SHP77 treated with DMSO at 0.1 percent for 48 hours (cell line): ENCODE measurements around the gene ACOXL.
"Not testable (repeated sequence)": the region's sequence is repeated elsewhere in the genome, so short reads cannot be mapped to it uniquely, and the experiment has no call there.

Experiments used
- DNase-seq: peaks from one replicate; lab custom pipeline; 2025; lab: John Stamatoyannopoulos, UW

ACOXL gene

GRCh38 chr2:110855841-110856240, 123.5 kb downstream of the ACOXL start:
- DNase-seq: not testable (repeated sequence)

- no peak for DNase-seq
These were observed 125.9 kb downstream of the ACOXL start for GRCh38 chr2:110858135-110858725.

- DNase-seq: no peak
These were observed 126.8 kb downstream of the ACOXL start for GRCh38 chr2:110858993-110859701.

GRCh38 chr2:110860630-110861029, 128.3 kb downstream of the ACOXL start:
- no peak for DNase-seq

- no peak for DNase-seq
These were observed 129.4 kb downstream of the ACOXL start for GRCh38 chr2:110861616-110862260.

GRCh38 chr2:110863726-110864125, 131.4 kb downstream of the ACOXL start:
- DNase-seq: no peak

- DNase-seq: no peak
These were observed 131.8 kb downstream of the ACOXL start for GRCh38 chr2:110864176-110864575.

GRCh38 chr2:110864731-110865130, 132.4 kb downstream of the ACOXL start:
- no peak for DNase-seq

GRCh38 chr2:110865188-110865587, 132.8 kb downstream of the ACOXL start:
- DNase-seq: no peak

- DNase-seq: no peak
These were observed 133.7 kb downstream of the ACOXL start for GRCh38 chr2:110866045-110866444.

- DNase-seq: no peak
These were observed 134.1 kb downstream of the ACOXL start for GRCh38 chr2:110866466-110866865.

GRCh38 chr2:110867078-110867477, 134.7 kb downstream of the ACOXL start:
- no peak for DNase-seq

- DNase-seq: no peak
These were observed 136.6 kb downstream of the ACOXL start for GRCh38 chr2:110868971-110869370.

GRCh38 chr2:110869472-110870446, 137.4 kb downstream of the ACOXL start:
- DNase-seq: peak; percentile 20

GRCh38 chr2:110870545-110870944, 138.2 kb downstream of the ACOXL start:
- no peak for DNase-seq

- DNase-seq: no peak
These were observed 139.3 kb downstream of the ACOXL start for GRCh38 chr2:110871637-110872036.

- DNase-seq: no peak
These were observed 140.1 kb downstream of the ACOXL start for GRCh38 chr2:110872521-110872920.

- no peak for DNase-seq
These were observed 140.7 kb downstream of the ACOXL start for GRCh38 chr2:110873056-110873502.

- no peak for DNase-seq
These were observed 141.5 kb downstream of the ACOXL start for GRCh38 chr2:110873597-110874452.

GRCh38 chr2:110874453-110875383, 142.3 kb downstream of the ACOXL start:
- no peak for DNase-seq
